H1 (cell line): Measurements from ENCODE around the gene GUCY1A2. TPM values are rescaled to one million over a fixed set of nuclear protein-coding genes. Genes with fewer than 3 reads are reported as not detected.

Experiments used
- CTCF ChIA-PET: fragments of 300-600 bp; sonication (Branson Sonifier 250); formaldehyde crosslinking; loops from one replicate; lab custom pipeline; 2021; ENCODE audit not compliant: partially characterized antibody; lab: Charles Lee
- POLR2A ChIA-PET: fragments of 300-600 bp; sonication (Branson Sonifier 250); formaldehyde crosslinking; loops from one replicate; lab custom pipeline; 2021; ENCODE audit warnings: inconsistent platforms; ENCODE audit not compliant: partially characterized antibody; lab: Charles Lee
- DNase-seq, 2 experiments: peaks; one replicate each; pipeline versions ENCODE4 v3.0.0 to v3.0.0-alpha.2; 2010 to 2022; ENCODE audit warnings: low spot score in 2 of 2, low read depth in 1 of 2, mixed read lengths in 1 of 2
- FAIRE-seq: peaks from 2 replicates; lab custom pipeline; 2011; peaks lifted over from hg19 to GRCh38; lab: Jason Lieb, UNC
- H2AFZ ChIP-seq: 2 replicates; pipeline ENCODE4 v1.8.1; 2012; ENCODE audit warnings: low read length, inconsistent platforms
- H2AK5ac ChIP-seq: 2 replicates; pipeline ENCODE4 v1.6.1; 2013; ENCODE audit warnings: low read depth, low read length
- H2BK120ac ChIP-seq: replicated peaks from 2 replicates; pipeline ENCODE3; 2013; ENCODE audit warnings: low read depth, low read length, inconsistent platforms
- H2BK12ac ChIP-seq: 2 replicates; pipeline ENCODE4 v1.6.1; 2013; ENCODE audit warnings: low read depth, low read length
- H2BK15ac ChIP-seq: 2 replicates; pipeline ENCODE4 v1.6.1; 2013; ENCODE audit warnings: low read length
- H2BK20ac ChIP-seq: 2 replicates; pipeline ENCODE4 v1.6.1; 2013; ENCODE audit warnings: low read length
- H2BK5ac ChIP-seq: 2 replicates; pipeline ENCODE4 v1.6.1; 2013; ENCODE audit warnings: low read depth, low read length
- H3K14ac ChIP-seq: 2 replicates; pipeline ENCODE4 v1.6.1; 2013; ENCODE audit warnings: inconsistent platforms; ENCODE audit not compliant: insufficient read length
- H3K18ac ChIP-seq: 2 replicates; pipeline ENCODE4 v1.6.1; 2013; ENCODE audit warnings: low read length; ENCODE audit errors: extremely low read depth
- H3K23ac ChIP-seq: 2 replicates; pipeline ENCODE4 v1.6.1; 2013; ENCODE audit warnings: inconsistent platforms; ENCODE audit not compliant: insufficient read length
- H3K23me2 ChIP-seq: 2 replicates; pipeline ENCODE4 v1.6.1; 2013; ENCODE audit warnings: low read depth, low read length
- H3K27ac ChIP-seq: 2 replicates; pipeline ENCODE4 v1.6.1; 2011; ENCODE audit warnings: low read depth, low read length, inconsistent platforms
- H3K27me3 ChIP-seq, 4 experiments: replicated peaks in 1 of 4; 1 replicate in 1 of 4; 2 replicates in 3 of 4; pipeline versions ENCODE4 v1.6.1 to v1.8.1; 2011 to 2013; ENCODE audit warnings: low read length in 3 of 4, mild to moderate bottlenecking in 3 of 4, inconsistent platforms in 2 of 4, mixed read lengths in 2 of 4, moderate library complexity in 1 of 4; ENCODE audit not compliant: control insufficient read depth in 3 of 4, insufficient read depth in 3 of 4; ENCODE audit errors: extremely low read depth in 1 of 4
- H3K36me3 ChIP-seq, 4 experiments: 2 replicates each; pipeline versions ENCODE4 v1.6.1 to v1.8.1; 2011 to 2013; ENCODE audit warnings: mild to moderate bottlenecking in 4 of 4, low read length in 3 of 4, moderate library complexity in 2 of 4, control low read depth in 1 of 4, inconsistent platforms in 1 of 4; ENCODE audit not compliant: insufficient read depth in 4 of 4, control insufficient read depth in 2 of 4
- H3K4ac ChIP-seq: replicated peaks from 2 replicates; pipeline ENCODE3; 2013; ENCODE audit warnings: low read length, low read depth, mixed read lengths, inconsistent platforms; ENCODE audit not compliant: insufficient read length
- H3K4me1 ChIP-seq, 4 experiments: replicated peaks in 1 of 4; 1 replicate in 1 of 4; 2 replicates in 3 of 4; pipeline versions ENCODE4 v1.6.1 to v1.8.1; 2011 to 2013; ENCODE audit warnings: low read length in 3 of 4, inconsistent platforms in 2 of 4, mixed read lengths in 1 of 4; ENCODE audit not compliant: insufficient read depth in 4 of 4, control insufficient read depth in 3 of 4
- H3K4me2 ChIP-seq, 2 experiments: 2 replicates each; pipeline versions ENCODE4 v1.6.1 to v1.8.1; 2011 to 2013; ENCODE audit warnings: low read depth in 2 of 2, low read length in 2 of 2, control low read depth in 1 of 2, inconsistent platforms in 1 of 2, mild to moderate bottlenecking in 1 of 2; ENCODE audit not compliant: insufficient read depth in 1 of 2
- H3K4me3 ChIP-seq, 4 experiments: fragments of 200-600, 300-600 bp in 1 of 4; sonication (generic), shearing (Covaris generic), sonication (Bioruptor Twin) in 1 of 4; 2 replicates each; pipeline versions ENCODE4 v1.5.1 to v1.8.1; 2011 to 2016; ENCODE audit warnings: low read length in 4 of 4, low read depth in 3 of 4, control low read depth in 2 of 4, inconsistent platforms in 2 of 4, mild to moderate bottlenecking in 2 of 4, mixed read lengths in 1 of 4, moderate library complexity in 1 of 4; ENCODE audit not compliant: insufficient read depth in 2 of 4; ENCODE audit errors: extremely low read depth in 1 of 4
- H3K56ac ChIP-seq: replicated peaks from 2 replicates; pipeline ENCODE3; 2013; ENCODE audit warnings: low read depth, mild to moderate bottlenecking, mixed read lengths, low read length, inconsistent platforms; ENCODE audit not compliant: insufficient read length
- H3K79me1 ChIP-seq: 2 replicates; pipeline ENCODE4 v1.6.1; 2013; ENCODE audit warnings: low read depth, low read length, control low read depth
- H3K79me2 ChIP-seq, 2 experiments: 2 replicates each; pipeline versions ENCODE4 v1.6.1 to v1.8.1; 2012 to 2013; ENCODE audit warnings: low read length in 2 of 2, mild to moderate bottlenecking in 2 of 2, inconsistent platforms in 1 of 2; ENCODE audit not compliant: insufficient read depth in 2 of 2, control insufficient read depth in 1 of 2
- H3K9ac ChIP-seq, 4 experiments: replicated peaks in 1 of 4; 1 replicate in 1 of 4; 2 replicates in 3 of 4; pipeline versions ENCODE4 v1.6.1 to v1.8.1; 2011 to 2013; ENCODE audit warnings: low read depth in 3 of 4, low read length in 3 of 4, control low read depth in 2 of 4, mild to moderate bottlenecking in 2 of 4, moderate library complexity in 2 of 4, inconsistent platforms in 1 of 4; ENCODE audit errors: extremely low read depth in 1 of 4
- H3K9me3 ChIP-seq, 2 experiments: 2 replicates each; pipeline versions ENCODE4 v1.6.1 to v1.8.1; 2012 to 2013; ENCODE audit warnings: mild to moderate bottlenecking in 2 of 2, moderate library complexity in 2 of 2, control low read depth in 1 of 2, inconsistent platforms in 1 of 2, low read depth in 1 of 2, low read length in 1 of 2, mixed read lengths in 1 of 2; ENCODE audit not compliant: insufficient read depth in 2 of 2
- H4K20me1 ChIP-seq, 2 experiments: replicated peaks in 1 of 2; 2 replicates each; pipeline versions ENCODE3 to v1.8.1; 2011 to 2013; ENCODE audit warnings: inconsistent platforms in 2 of 2, low read length in 2 of 2, mild to moderate bottlenecking in 1 of 2; ENCODE audit not compliant: insufficient read depth in 2 of 2, control insufficient read depth in 1 of 2
- H4K5ac ChIP-seq: 2 replicates; pipeline ENCODE4 v1.6.1; 2013; ENCODE audit warnings: low read length, low read depth, mixed read lengths, inconsistent platforms; ENCODE audit not compliant: insufficient read length
- H4K8ac ChIP-seq: 2 replicates; pipeline ENCODE4 v1.8.0; 2013; ENCODE audit warnings: mild to moderate bottlenecking, moderate library complexity, low read length, inconsistent platforms; ENCODE audit not compliant: insufficient read depth; ENCODE audit errors: extremely low read depth
- H4K91ac ChIP-seq: replicated peaks from 2 replicates; pipeline ENCODE3; 2013; ENCODE audit warnings: low read length, mixed read lengths, inconsistent platforms; ENCODE audit not compliant: insufficient read length
- ASH2L ChIP-seq: fragments of 200-600, 300-600 bp; sonication (generic); IDR thresholded peaks from one replicate; pipeline ENCODE4 v1.7.1; 2017; ENCODE audit warnings: low read length
- BRCA1 ChIP-seq: IDR thresholded peaks from 2 replicates; pipeline ENCODE4 v1.6.1; 2012; ENCODE audit warnings: low read depth, low read length, improper control_type of control experiment
- CTBP2 ChIP-seq: IDR thresholded peaks from 2 replicates; pipeline ENCODE4 v1.7.0; 2011; ENCODE audit warnings: borderline replicate concordance, mild to moderate bottlenecking, moderate library complexity, mixed read lengths, low read length; ENCODE audit not compliant: insufficient read depth, insufficient read length
- GTF2F1 ChIP-seq: IDR thresholded peaks from 2 replicates; pipeline ENCODE4 v1.6.1; 2012; ENCODE audit warnings: low read depth, low read length, improper control_type of control experiment, borderline replicate concordance
- POLR2A ChIP-seq, 2 experiments: IDR thresholded peaks; 1 replicate in 1 of 2; 2 replicates in 1 of 2; pipeline ENCODE4 v1.6.1; 2011; ENCODE audit warnings: low read depth in 2 of 2, low read length in 2 of 2, mild to moderate bottlenecking in 2 of 2; ENCODE audit errors: control extremely low read depth in 1 of 2
- RFX5 ChIP-seq: IDR thresholded peaks from 2 replicates; pipeline ENCODE4 v1.6.1; 2011; ENCODE audit warnings: low read depth, low read length, improper control_type of control experiment, borderline replicate concordance
- SIN3A ChIP-seq, 2 experiments: IDR thresholded peaks in 1 of 2; conservative IDR thresholded peaks in 1 of 2; 2 replicates each; pipeline ENCODE4 v1.6.1; 2011 to 2012; ENCODE audit warnings: low read length in 2 of 2, improper control_type of control experiment in 1 of 2, low read depth in 1 of 2, mild to moderate bottlenecking in 1 of 2
- SIX5 ChIP-seq: IDR thresholded peaks from 2 replicates; pipeline ENCODE4 v1.6.1; 2011; ENCODE audit warnings: mild to moderate bottlenecking, low read depth, low read length
- SP2 ChIP-seq: IDR thresholded peaks from 2 replicates; pipeline ENCODE4 v1.6.1; 2012; ENCODE audit warnings: mild to moderate bottlenecking, low read length, inconsistent platforms
- WGBS, 2 experiments: shearing (Covaris generic) in 1 of 2; methylation state at CpG; one replicate each; pipeline versions ENCODE4 v1.1.6 to v1.1.7; 2013 to 2015; ENCODE audit warnings: low lambda C conversion rate in 2 of 2, mixed read lengths in 2 of 2, inconsistent platforms in 1 of 2, low coverage in 1 of 2, missing lambda C conversion rate in 1 of 2; ENCODE audit not compliant: insufficient replicate concordance in 2 of 2, insufficient coverage in 1 of 2, insufficient read length in 1 of 2; ENCODE audit errors: extremely low coverage in 1 of 2, missing lambda C conversion rate in 1 of 2; 5-methylcytosine and 5-hydroxymethylcytosine counted together
- polyA plus RNA-seq, 7 experiments: library from polyadenylated mRNA; depleted of rRNA in 3 of 7; stranded (reverse) in 5 of 7; unstranded in 2 of 7; fragments of >200 nt in 5 of 7; fragments of 200-250 nt in 2 of 7; gene quantifications; 1 replicate in 5 of 7; 2 replicates in 1 of 7; 4 replicates in 1 of 7; pipeline versions ENCODE4 v1.2.1 to v1.2.3, GENCODE V29; 2011 to 2013; ENCODE audit warnings: missing spikeins in 2 of 7, mixed read lengths in 2 of 7
- total RNA-seq: library from RNA; stranded (reverse); fragmentation: NEBNext Ultra II Directional; extraction: Animal tissue kit (Norgen Biotek cat#: 25700); gene quantifications from 2 replicates; pipeline ENCODE4 v1.2.1, GENCODE V29; 2021
- TF ChIP-seq, protein P1 (sequence below): IDR thresholded peaks from 2 replicates; pipeline ENCODE4 v1.6.1; 2011; ENCODE audit warnings: low read length, improper control_type of control experiment

The GUCY1A2 gene
- total and polyA plus RNA-seq, 2 of the 8 experiments (the other 6 are each of a cell fraction or from before 2014, with no cell fraction given) = 0.11 to 1.9 TPM

- H4K91ac ChIP-seq = no peak overlapping the region
- CTCF ChIA-PET = interaction anchor here (0.6 to 1.9 kb wide), 20 partner anchors 10 to 773 kb away, joined by 3 to 6 read pairs (median 3); no protein-coding TSS in a partner anchor
- no peak overlapping the region for H2AK5ac ChIP-seq
- no peak overlapping the region for H3K23ac ChIP-seq
- H3K9me3 ChIP-seq = no peaks in the 10 kb centered on the region
- H3K79me1 ChIP-seq = no peaks in the 10 kb centered on the region
- peak overlapping the region; percentile 70 for H2AFZ ChIP-seq
- DNase-seq (no peak), FAIRE-seq (peak; percentile 55)
- no peak overlapping the region for H3K14ac ChIP-seq
- H3K79me2 ChIP-seq = no peaks in the 10 kb centered on the region
- no peak overlapping the region for H3K4ac ChIP-seq
- 67% methylated on average over 2 of the region's 3 CpGs; no CpG with 5 or more reads in 1 of the 2 experiments for WGBS, 2 experiments
- no peak overlapping the region for H3K56ac ChIP-seq
- H3K23me2 ChIP-seq = peaks cover 10% of the 10 kb centered on the region
- no peak overlapping the region for H3K18ac ChIP-seq
- peaks cover 0 to 8% (median 2%) of the 10 kb centered on the region in 4 experiments; a peak in 4 of 7 replicates for H3K4me1 ChIP-seq
- no peaks in the 10 kb centered on the region for H3K36me3 ChIP-seq
- H2BK5ac ChIP-seq = no peak overlapping the region; the same call in 1 of the 2 replicates
- no peak overlapping the region for H3K27ac ChIP-seq
- no peak overlapping the region for H2BK120ac ChIP-seq
- H3K27me3 ChIP-seq = peaks cover 0 to 14% (median 13%) of the 10 kb centered on the region in 4 experiments; a peak in 6 of 7 replicates
- peak overlapping the region; percentile 46 to 58 (median 48) for H3K4me3 ChIP-seq
- no peak overlapping the region for H2BK20ac ChIP-seq
- POLR2A ChIA-PET = no interaction called here
- H4K20me1 ChIP-seq = peaks cover 0 to 3% of the 10 kb centered on the region in 2 experiments
- H3K4me2 ChIP-seq = peak overlapping the region; percentile 75 to 78
- no peak overlapping the region for H4K8ac ChIP-seq
- no peak overlapping the region for H4K5ac ChIP-seq
- 0 out of 7 replicates have a peak overlapping the region, but pooled peaks of 1 of the 4 experiments have one; percentile 48 for H3K9ac ChIP-seq
- H2BK12ac ChIP-seq = no peak overlapping the region
- no peak overlapping the region; the same call in 1 of the 2 replicates for H2BK15ac ChIP-seq
- TF ChIP-seq SP2 (no peak), ASH2L (no peak), RFX5 (no peak), SIX5 (no peak), SIN3A (conservative IDR thresholded peaks at IDR 0.05 in 1 of 2, IDR thresholded peaks at IDR 0.05 in 1 of 2; ENCODE audit: low read depth in 1 of 2, low read length in 2 of 2) (no peak), CTBP2 (no peak), POLR2A (IDR thresholded peaks at IDR 0.05; ENCODE audit: control extremely low read depth in 1 of 2, low read depth in 2 of 2, low read length in 2 of 2) (no peak), GTF2F1 (no peak), BRCA1 (no peak)
- TF ChIP-seq, protein P1, sequence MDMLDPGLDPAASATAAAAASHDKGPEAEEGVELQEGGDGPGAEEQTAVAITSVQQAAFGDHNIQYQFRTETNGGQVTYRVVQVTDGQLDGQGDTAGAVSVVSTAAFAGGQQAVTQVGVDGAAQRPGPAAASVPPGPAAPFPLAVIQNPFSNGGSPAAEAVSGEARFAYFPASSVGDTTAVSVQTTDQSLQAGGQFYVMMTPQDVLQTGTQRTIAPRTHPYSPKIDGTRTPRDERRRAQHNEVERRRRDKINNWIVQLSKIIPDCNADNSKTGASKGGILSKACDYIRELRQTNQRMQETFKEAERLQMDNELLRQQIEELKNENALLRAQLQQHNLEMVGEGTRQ = no peak
These were observed 1.2 kb downstream of the GUCY1A2 start for GRCh38 chr11:107017104-107017432.
